Measurements from ENCODE around the gene PLEKHA7. TPM values are rescaled to one million over a fixed set of nuclear protein-coding genes. Genes with fewer than 3 reads are reported as not detected.

Gene PLEKHA7
- total and polyA plus RNA-seq, 2 of the 8 experiments (the other 6 are each of a cell fraction or from before 2014, with no cell fraction given): 11.4 to 25.6 TPM

DNA sequence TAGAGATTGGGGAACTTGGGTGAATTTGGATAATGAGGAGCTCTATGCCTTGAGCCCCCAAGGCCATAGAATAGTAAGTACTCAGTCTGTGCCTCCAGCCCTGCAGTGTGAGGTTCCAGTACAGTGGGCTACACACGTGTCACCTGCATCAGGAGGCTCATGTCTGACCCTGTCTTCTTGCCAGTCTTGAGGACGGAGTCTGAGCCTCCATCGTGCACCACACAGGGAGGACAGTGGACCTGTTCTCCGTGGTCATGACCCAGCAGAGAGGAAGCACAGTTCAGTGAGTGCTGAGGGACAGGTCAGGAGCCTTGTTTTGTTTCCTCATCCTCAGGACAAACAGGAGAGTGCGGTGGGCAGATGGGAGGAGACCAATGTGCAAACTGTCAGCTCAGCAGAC, 32.5 kb upstream of the PLEKHA7 start:
- no peak overlapping the region for H2AFZ ChIP-seq (ENCODE audit: low read length)
- H4K91ac ChIP-seq (replicated peaks; ENCODE audit: insufficient read length, low read length): no peak overlapping the region
- H2BK5ac ChIP-seq (ENCODE audit: low read depth, low read length): no peak overlapping the region
- H3K9ac ChIP-seq (replicated peaks in 1 of 4; ENCODE audit: extremely low read depth in 1 of 4, low read depth in 3 of 4, low read length in 3 of 4): no peak overlapping the region
- no peak overlapping the region for H3K18ac ChIP-seq (ENCODE audit: extremely low read depth, low read length)
- H2BK15ac ChIP-seq (ENCODE audit: low read length): no peak overlapping the region
- H3K23me2 ChIP-seq (ENCODE audit: low read depth, low read length): no peaks in the 10 kb centered on the region
- CTCF ChIA-PET (ENCODE audit: partially characterized antibody): interaction anchor here (1.3 to 3.5 kb wide), 5 partner anchors 10 to 245 kb away, joined by 3 to 12 read pairs (median 7); no protein-coding TSS in a partner anchor
- H3K27me3 ChIP-seq (replicated peaks in 1 of 4; ENCODE audit: control insufficient read depth in 3 of 4, extremely low read depth in 1 of 4, insufficient read depth in 3 of 4, low read length in 3 of 4): no peaks in the 10 kb centered on the region
- H3K36me3 ChIP-seq (ENCODE audit: control insufficient read depth in 2 of 4, insufficient read depth in 4 of 4, low read length in 3 of 4): no peaks in the 10 kb centered on the region
- POLR2A ChIA-PET (ENCODE audit: partially characterized antibody): interaction anchor here (0.6 kb wide), 1 partner anchor 37 kb away, joined by 3 read pairs; no protein-coding TSS in a partner anchor
- no peak overlapping the region for H3K4me2 ChIP-seq (ENCODE audit: insufficient read depth in 1 of 2, low read depth in 2 of 2, low read length in 2 of 2)
- no peak overlapping the region for H2AK5ac ChIP-seq (ENCODE audit: low read depth, low read length)
- H3K4ac ChIP-seq (replicated peaks; ENCODE audit: insufficient read length, low read depth, low read length): no peak overlapping the region
- no peak overlapping the region for H3K27ac ChIP-seq (ENCODE audit: low read depth, low read length)
- H2BK12ac ChIP-seq (ENCODE audit: low read depth, low read length): no peak overlapping the region
- no peak overlapping the region for H3K14ac ChIP-seq (ENCODE audit: insufficient read length)
- no peak for FAIRE-seq
- DNase-seq (ENCODE audit: low read depth in 1 of 2, low spot score in 2 of 2): no peak
- no peak overlapping the region for H3K23ac ChIP-seq (ENCODE audit: insufficient read length)
- 85% methylated on average over 5 of the region's 5 CpGs; no CpG with 5 or more reads in 1 of the 2 experiments for WGBS, 2 experiments (ENCODE audit: extremely low coverage in 1 of 2, insufficient coverage in 1 of 2, insufficient read length in 1 of 2, insufficient replicate concordance in 2 of 2, low coverage in 1 of 2, low lambda C conversion rate in 2 of 2, missing lambda C conversion rate in 1 of 2)
- H2BK120ac ChIP-seq (replicated peaks; ENCODE audit: low read depth, low read length): no peak overlapping the region
- peaks cover 0 to 6% of the 10 kb centered on the region in 2 experiments; a peak in 2 of 4 replicates for H3K9me3 ChIP-seq (ENCODE audit: insufficient read depth in 2 of 2, low read depth in 1 of 2, low read length in 1 of 2)
- H4K5ac ChIP-seq (ENCODE audit: insufficient read length, low read depth, low read length): no peak overlapping the region
- no peaks in the 10 kb centered on the region for H4K20me1 ChIP-seq (replicated peaks in 1 of 2; ENCODE audit: control insufficient read depth in 1 of 2, insufficient read depth in 2 of 2, low read length in 2 of 2)
- H4K8ac ChIP-seq (ENCODE audit: extremely low read depth, insufficient read depth, low read length): no peak overlapping the region
- no peak overlapping the region for H3K4me3 ChIP-seq (ENCODE audit: extremely low read depth in 1 of 4, insufficient read depth in 2 of 4, low read depth in 3 of 4, low read length in 4 of 4)
- H3K79me1 ChIP-seq (ENCODE audit: low read depth, low read length): no peaks in the 10 kb centered on the region
- no peak overlapping the region for H2BK20ac ChIP-seq (ENCODE audit: low read length)
- H3K4me1 ChIP-seq (replicated peaks in 1 of 4; ENCODE audit: control insufficient read depth in 3 of 4, insufficient read depth in 4 of 4, low read length in 3 of 4): no peaks in the 10 kb centered on the region
- H3K56ac ChIP-seq (replicated peaks; ENCODE audit: insufficient read length, low read depth, low read length): no peak overlapping the region
- H3K79me2 ChIP-seq (ENCODE audit: control insufficient read depth in 1 of 2, insufficient read depth in 2 of 2, low read length in 2 of 2): no peaks in the 10 kb centered on the region
- no peak for TF ChIP-seq ZNF274 (IDR thresholded peaks at IDR 0.05; ENCODE audit: borderline replicate concordance, extremely low read depth, low read length)
- TF ChIP-seq SP2 (IDR thresholded peaks at IDR 0.05; ENCODE audit: low read length): no peak
